ENCODE data around the gene SNRNP40.
A peak's percentile ranks its signal among the peaks of the same experiment; 100 is the strongest.

Gene SNRNP40

GRCh38 chr1:31232689-31233088 lies 63.9 kb downstream of the SNRNP40 start:
- no peak for DNase-seq

- no peak for DNase-seq
These were observed 64.8 kb downstream of the SNRNP40 start for GRCh38 chr1:31231802-31232201.

- no peak for DNase-seq
These were observed 66.2 kb downstream of the SNRNP40 start for GRCh38 chr1:31230378-31230777.

GRCh38 chr1:31228986-31229385 lies 67.6 kb downstream of the SNRNP40 start:
- no peak for DNase-seq

GRCh38 chr1:31227891-31228568 lies 68.6 kb downstream of the SNRNP40 start:
- DNase-seq, result peak in 38 of 56 donors; percentile 16 to 84 (median 46)

- DNase-seq, result no peak
These were observed 72.5 kb downstream of the SNRNP40 start for GRCh38 chr1:31224068-31224467.

GRCh38 chr1:31222176-31222575 lies 74.4 kb downstream of the SNRNP40 start:
- no peak for DNase-seq

GRCh38 chr1:31221072-31221471 lies 75.5 kb downstream of the SNRNP40 start:
- DNase-seq, result no peak

GRCh38 chr1:31219489-31219888 lies 77.1 kb downstream of the SNRNP40 start:
- no peak for DNase-seq

- DNase-seq, result peak in 43 of 56 donors; percentile 22 to 88 (median 60)
These were observed 77.9 kb downstream of the SNRNP40 start for GRCh38 chr1:31218705-31219104.

- peak in 33 of 56 donors; percentile 11 to 68 (median 37) for DNase-seq
These were observed 80.6 kb downstream of the SNRNP40 start for GRCh38 chr1:31216016-31216415.

GRCh38 chr1:31215065-31215570 lies 81.5 kb downstream of the SNRNP40 start:
- peak in 11 of 56 donors; percentile 14 to 44 (median 22) for DNase-seq

GRCh38 chr1:31214316-31215064 lies 82.1 kb downstream of the SNRNP40 start:
- no peak for DNase-seq
